Thoracic aorta (tissue), 2 donors: ENCODE measurements around the gene HBEGF. TPM values are rescaled to one million over a fixed set of nuclear protein-coding genes. Genes with fewer than 3 reads are reported as not detected.

Experiments used
- ATAC-seq: fragments of 150-250 bp; one replicate; pipeline ENCODE4 v1.8.0; 2017; ENCODE audit warnings: low read depth; ENCODE audit not compliant: insufficient number of reproducible peaks, low FRiP score
- DNase-seq: peaks from one replicate; pipeline ENCODE4 v3.0.0-alpha.2; 2020; ENCODE audit warnings: low spot score
- H3K27ac ChIP-seq, 2 donors: fragments of 200-600 bp; sonication (generic); 1 replicate in 1 of 2; 2 replicates in 1 of 2; pipeline ENCODE4 v1.5.1; 2016; ENCODE audit warnings: mild to moderate bottlenecking in 2 of 2, moderate library complexity in 2 of 2
- H3K27me3 ChIP-seq: fragments of 200-600 bp; sonication (generic); replicated peaks from 2 replicates; pipeline ENCODE4 v1.6.0; 2016; ENCODE audit warnings: mild to moderate bottlenecking; ENCODE audit not compliant: insufficient read depth
- H3K36me3 ChIP-seq: fragments of 200-600 bp; sonication (generic); one replicate; pipeline ENCODE4 v1.5.1; 2016
- H3K4me1 ChIP-seq, 2 donors: fragments of 200-600 bp; sonication (generic); 1 replicate in 1 of 2; 2 replicates in 1 of 2; pipeline versions ENCODE4 v1.5.1 to v1.6.0; 2016; ENCODE audit warnings: low read depth in 2 of 2, mild to moderate bottlenecking in 1 of 2; ENCODE audit not compliant: control insufficient read depth in 1 of 2
- H3K4me3 ChIP-seq: fragments of 200-600 bp; sonication (generic); 2 replicates; pipeline ENCODE4 v1.5.1; 2016; ENCODE audit warnings: mild to moderate bottlenecking
- H3K9me3 ChIP-seq: fragments of 200-600 bp; sonication (generic); 2 replicates; pipeline ENCODE4 v1.5.1; 2016
- CTCF ChIP-seq: fragments of 200-600 bp; sonication (generic); IDR thresholded peaks from one replicate; pipeline ENCODE4 v1.5.1; 2019; ENCODE audit warnings: antibody characterized with exemption
- total RNA-seq, 2 donors: library from RNA; depleted of rRNA; stranded (reverse); fragments of >200 nt; gene quantifications; one replicate each; pipeline versions ENCODE4 v1.1.0 to v1.2.3, GENCODE V29; 2016

The HBEGF gene
- total RNA-seq, 2 donors from 2014 or later, result 22.6 to 36.0 TPM

DNA sequence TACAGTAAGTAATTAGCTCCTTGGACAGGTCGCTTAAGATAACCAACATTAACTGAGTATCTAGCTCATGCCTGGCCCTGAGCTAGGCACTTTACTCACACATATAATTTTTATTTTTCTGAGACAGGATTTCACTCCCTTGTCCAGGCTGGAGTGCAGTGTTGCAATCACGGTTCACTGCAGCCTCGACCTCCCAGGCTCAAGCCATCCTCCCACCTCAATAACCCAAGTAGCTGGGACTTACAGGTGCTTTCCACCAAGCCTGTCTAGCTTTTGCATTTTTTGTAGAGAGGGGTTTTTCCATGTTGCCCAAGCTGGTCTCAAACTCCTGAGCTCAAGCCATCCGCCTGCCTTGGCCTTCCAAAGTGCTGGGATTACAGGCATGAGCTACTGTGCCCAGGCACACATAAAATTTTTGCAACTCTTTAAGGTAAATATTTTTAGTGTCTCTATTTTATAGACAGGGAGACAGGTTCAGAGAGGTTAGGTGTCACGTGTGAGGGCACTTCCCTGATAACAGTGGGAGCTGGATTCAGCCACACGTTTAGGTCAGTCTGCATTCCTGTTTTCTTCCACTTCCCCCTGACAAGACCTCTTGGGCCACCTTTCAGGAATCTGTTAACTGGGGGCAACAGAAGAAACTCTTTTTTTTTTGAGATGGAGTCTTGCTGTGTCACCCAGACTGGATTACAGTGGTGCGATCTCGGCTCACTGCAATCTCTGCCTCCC lies 18.2 kb downstream of the HBEGF start:
- no peak for DNase-seq
- Histone ChIP-seq H3K36me3 (no peaks in the 10 kb centered on the region), H3K27ac (no peak overlapping the region), H3K9me3 (no peaks in the 10 kb centered on the region), H3K4me1 (peaks cover 16 to 28% of the 10 kb centered on the region in 2 donors), H3K27me3 (no peaks in the 10 kb centered on the region), H3K4me3 (no peak overlapping the region)
- TF ChIP-seq CTCF, result no peak
- ATAC-seq, result no peak

DNA sequence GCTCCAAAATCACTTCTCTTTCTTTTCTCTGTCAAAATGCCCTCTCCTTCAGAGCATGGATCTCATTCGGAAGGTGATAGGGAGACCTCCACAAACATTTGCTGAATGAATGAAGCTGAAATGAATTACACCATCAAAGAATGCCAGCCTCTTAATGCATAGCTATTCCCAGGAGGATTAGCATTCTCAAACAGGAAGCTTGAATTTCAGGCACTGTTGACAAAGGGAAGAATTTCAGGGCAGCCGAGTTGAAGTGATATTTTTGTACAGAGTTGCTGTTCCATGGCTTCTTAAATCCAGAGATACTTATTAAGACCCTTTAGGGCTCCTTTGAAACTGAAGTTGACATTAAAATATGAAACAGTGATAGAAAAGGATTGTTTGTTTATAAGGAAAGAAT lies 18.8 kb downstream of the HBEGF start:
- TF ChIP-seq CTCF, result no peak
- Histone ChIP-seq H3K4me3 (no peak overlapping the region), H3K27me3 (no peaks in the 10 kb centered on the region), H3K36me3 (no peaks in the 10 kb centered on the region), H3K4me1 (peaks cover 20 to 34% of the 10 kb centered on the region in 2 donors), H3K9me3 (no peaks in the 10 kb centered on the region), H3K27ac (no peak overlapping the region)
- ATAC-seq, result no peak
- no peak for DNase-seq

DNA sequence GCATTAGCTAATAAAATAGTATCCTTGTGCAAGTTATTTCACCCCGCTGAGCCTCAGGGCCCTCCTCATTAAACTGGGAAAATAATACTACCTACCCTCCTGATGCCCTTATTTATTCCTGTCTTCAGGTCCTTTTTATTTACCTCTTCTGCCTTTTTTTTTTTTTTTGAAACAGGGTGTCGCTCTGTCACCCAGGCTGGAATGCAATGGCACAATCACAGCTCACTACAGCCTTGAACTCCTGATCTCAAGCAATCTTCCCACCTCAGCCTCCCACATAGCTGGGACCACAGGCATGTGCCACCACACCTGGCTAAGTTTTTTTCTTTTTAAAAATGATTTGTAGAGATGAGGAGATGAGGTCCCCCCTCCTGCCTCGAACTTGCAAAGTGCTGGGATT lies 20.9 kb downstream of the HBEGF start:
- ATAC-seq, result no peak
- TF ChIP-seq CTCF, result no peak

GRCh38 chr5:140324617-140325241 lies 21.7 kb downstream of the HBEGF start:
- no peak for ATAC-seq
- TF ChIP-seq CTCF, result no peak
- Histone ChIP-seq H3K4me3 (no peak overlapping the region), H3K36me3 (no peaks in the 10 kb centered on the region), H3K27me3 (no peaks in the 10 kb centered on the region), H3K4me1 (peaks cover 26 to 36% of the 10 kb centered on the region in 2 donors), H3K27ac (no peak overlapping the region), H3K9me3 (no peaks in the 10 kb centered on the region)
- DNase-seq, result no peak

More for the DNA sequence above, 20.9 kb downstream of the HBEGF start:
- Histone ChIP-seq H3K36me3 (no peaks in the 10 kb centered on the region), H3K27ac (no peak overlapping the region), H3K4me1 (peaks cover 26 to 36% of the 10 kb centered on the region in 2 donors), H3K27me3 (no peaks in the 10 kb centered on the region), H3K9me3 (no peaks in the 10 kb centered on the region), H3K4me3 (no peak overlapping the region)
- no peak for DNase-seq

GRCh38 chr5:140324041-140324600 lies 22.3 kb downstream of the HBEGF start:
- Histone ChIP-seq H3K4me3 (no peak overlapping the region), H3K27me3 (no peaks in the 10 kb centered on the region), H3K36me3 (no peaks in the 10 kb centered on the region), H3K4me1 (peaks cover 26 to 36% of the 10 kb centered on the region in 2 donors), H3K9me3 (no peaks in the 10 kb centered on the region), H3K27ac (peak overlapping the region; percentile 72 to 83)
- no peak for TF ChIP-seq CTCF
- no peak for ATAC-seq
- no peak for DNase-seq
